GM21515 (cell line): ENCODE measurements around the gene PIEZO1.
"Not testable (repeated sequence)": the region's sequence is repeated elsewhere in the genome, so short reads cannot be mapped to it uniquely, and the experiment has no call there.

Source experiments
- ATAC-seq: cut with Tn5 transposase; IDR thresholded peaks from one replicate; pipeline ENCODE4 v1.9.1; 2021; ENCODE audit not compliant: unreplicated experiment

Gene PIEZO1

GRCh38 chr16:88678224-88678979 lies 106.6 kb downstream of the PIEZO1 start:
- ATAC-seq = no peak

- ATAC-seq = no peak
These were observed 107.3 kb downstream of the PIEZO1 start for GRCh38 chr16:88677721-88678120.

- ATAC-seq = no peak
These were observed 108.3 kb downstream of the PIEZO1 start for GRCh38 chr16:88676502-88677242.

- no peak for ATAC-seq
These were observed 111.2 kb downstream of the PIEZO1 start for GRCh38 chr16:88673716-88674379.

GRCh38 chr16:88672776-88673175 lies 112.2 kb downstream of the PIEZO1 start:
- ATAC-seq = no peak

GRCh38 chr16:88671806-88672205 lies 113.2 kb downstream of the PIEZO1 start:
- ATAC-seq = no peak

GRCh38 chr16:88669980-88670379 lies 115.0 kb downstream of the PIEZO1 start:
- no peak for ATAC-seq

GRCh38 chr16:88669493-88669892 lies 115.5 kb downstream of the PIEZO1 start:
- ATAC-seq = not testable (repeated sequence)

GRCh38 chr16:88667461-88667860 lies 117.6 kb downstream of the PIEZO1 start:
- no peak for ATAC-seq

GRCh38 chr16:88665570-88665969 lies 119.5 kb downstream of the PIEZO1 start:
- no peak for ATAC-seq
